HepG2 (cell line): Measurements from ENCODE around the gene RGL3.
"Not testable (repeated sequence)": the region's sequence is repeated elsewhere in the genome, so short reads cannot be mapped to it uniquely, and the experiment has no call there.

Experiments used
- JUN ChIP-seq: sonication (generic); formaldehyde crosslinking; IDR thresholded peaks from 2 replicates; pipeline ENCODE4 v1.4.0; 2020; ENCODE audit warnings: mild to moderate bottlenecking, missing genetic modification reagents
- ZNF777 ChIP-seq: sonication (generic); formaldehyde crosslinking; IDR thresholded peaks from 2 replicates; pipeline ENCODE4 v1.4.0; 2020; ENCODE audit warnings: missing genetic modification reagents
- TF ChIP-seq, protein P1 (sequence below): sonication (generic); formaldehyde crosslinking; IDR thresholded peaks from 2 replicates; pipeline ENCODE4 v1.4.0; 2020; ENCODE audit warnings: missing genetic modification reagents

GRCh38 chr19:11468266-11468845, 49.2 kb upstream of the RGL3 start:
- TF ChIP-seq, protein P1, sequence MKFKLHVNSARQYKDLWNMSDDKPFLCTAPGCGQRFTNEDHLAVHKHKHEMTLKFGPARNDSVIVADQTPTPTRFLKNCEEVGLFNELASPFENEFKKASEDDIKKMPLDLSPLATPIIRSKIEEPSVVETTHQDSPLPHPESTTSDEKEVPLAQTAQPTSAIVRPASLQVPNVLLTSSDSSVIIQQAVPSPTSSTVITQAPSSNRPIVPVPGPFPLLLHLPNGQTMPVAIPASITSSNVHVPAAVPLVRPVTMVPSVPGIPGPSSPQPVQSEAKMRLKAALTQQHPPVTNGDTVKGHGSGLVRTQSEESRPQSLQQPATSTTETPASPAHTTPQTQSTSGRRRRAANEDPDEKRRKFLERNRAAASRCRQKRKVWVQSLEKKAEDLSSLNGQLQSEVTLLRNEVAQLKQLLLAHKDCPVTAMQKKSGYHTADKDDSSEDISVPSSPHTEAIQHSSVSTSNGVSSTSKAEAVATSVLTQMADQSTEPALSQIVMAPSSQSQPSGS (CRISPR knock-in tag) = not testable (repeated sequence)
- TF ChIP-seq JUN, ZNF777: not testable (repeated sequence)
